Frontal cortex (tissue), 4 donors: Measurements from ENCODE around the gene PCBP3. TPM values are rescaled to one million over a fixed set of nuclear protein-coding genes. Genes with fewer than 3 reads are reported as not detected.
"Not testable (repeated sequence)": the region's sequence is repeated elsewhere in the genome, so short reads cannot be mapped to it uniquely, and the experiment has no call there.

Source experiments
- DNase-seq, 2 donors: peaks; one replicate each; pipeline ENCODE4 v3.0.0; 2012; ENCODE audit warnings: low spot score in 2 of 2
- FAIRE-seq: peaks from 2 replicates; lab custom pipeline; 2012; peaks lifted over from hg19 to GRCh38; lab: Jason Lieb, UNC
- total RNA-seq: library from RNA; depleted of rRNA; stranded (reverse); fragments of >200 nt; gene quantifications from one replicate; pipeline ENCODE4 v1.2.3, GENCODE V29; 2014
- donor health status: control.
- donor health status: control.
- donor health status: control.

PCBP3 gene
- total RNA-seq, 1 donor from 2014 or later = 7.3 TPM

- no peak for FAIRE-seq
- DNase-seq = no peak
These were observed 74.9 kb downstream of the PCBP3 start for GRCh38 chr21:45718413-45718812.

- no peak for FAIRE-seq
These were observed 75.8 kb downstream of the PCBP3 start for GRCh38 chr21:45719177-45719802.

GRCh38 chr21:45720204-45720603 lies 76.7 kb downstream of the PCBP3 start:
- DNase-seq, FAIRE-seq: not testable (repeated sequence)

More at GRCh38 chr21:45719177-45719802, 75.8 kb downstream of the PCBP3 start:
- DNase-seq = no peak

- no peak for DNase-seq
- no peak for FAIRE-seq
These were observed 78.1 kb downstream of the PCBP3 start for GRCh38 chr21:45721671-45722070.

GRCh38 chr21:45723049-45723958 lies 79.8 kb downstream of the PCBP3 start:
- DNase-seq = no peak
- no peak for FAIRE-seq

- DNase-seq (peak in 1 of 2 donors; percentile 35), FAIRE-seq (no peak)
These were observed 80.9 kb downstream of the PCBP3 start for GRCh38 chr21:45724345-45724961.

- FAIRE-seq (no peak), DNase-seq (no peak)
These were observed 81.7 kb downstream of the PCBP3 start for GRCh38 chr21:45724994-45725843.

GRCh38 chr21:45725844-45726200 lies 82.3 kb downstream of the PCBP3 start:
- DNase-seq = no peak
- no peak for FAIRE-seq

GRCh38 chr21:45726438-45726837 lies 82.9 kb downstream of the PCBP3 start:
- DNase-seq (no peak), FAIRE-seq (no peak)

- DNase-seq (no peak), FAIRE-seq (no peak)
These were observed 83.9 kb downstream of the PCBP3 start for GRCh38 chr21:45727390-45727789.

GRCh38 chr21:45735259-45736000 lies 91.9 kb downstream of the PCBP3 start:
- DNase-seq (no peak), FAIRE-seq (no peak)

- FAIRE-seq (no peak), DNase-seq (no peak)
These were observed 92.6 kb downstream of the PCBP3 start for GRCh38 chr21:45736042-45736689.

GRCh38 chr21:45736690-45737484 lies 93.4 kb downstream of the PCBP3 start:
- no peak for FAIRE-seq
- DNase-seq = no peak

- FAIRE-seq (no peak), DNase-seq (no peak)
These were observed 94.1 kb downstream of the PCBP3 start for GRCh38 chr21:45737485-45738166.

GRCh38 chr21:45739218-45740087 lies 95.9 kb downstream of the PCBP3 start:
- FAIRE-seq (no peak), DNase-seq (no peak)

- FAIRE-seq (no peak), DNase-seq (no peak)
These were observed 96.5 kb downstream of the PCBP3 start for GRCh38 chr21:45740088-45740440.
